Measurements from ENCODE around the gene NPEPL1. TPM values are rescaled to one million over a fixed set of nuclear protein-coding genes. Genes with fewer than 3 reads are reported as not detected.

NPEPL1 gene
- total and polyA plus RNA-seq, 2 donors (not counting 3 experiments of a cell fraction or from before 2014, with no cell fraction given) = 22.5 to 40.8 TPM

GRCh38 chr20:58647162-58647795, 45.3 kb upstream of the NPEPL1 start:
- TF ChIP-seq FOS (IDR thresholded peaks at IDR 0.05; ENCODE audit: borderline replicate concordance, insufficient read depth, low read length) (no peak), POLR2AphosphoS5 (IDR thresholded peaks at IDR 0.05; ENCODE audit: insufficient read depth, low read depth, low read length) (no peak), POLR2A (IDR thresholded peaks at IDR 0.05; ENCODE audit: low read depth, low read length) (no peak), MYC (IDR thresholded peaks at IDR 0.05; ENCODE audit: low read depth, low read length) (no peak), EZH2 (IDR thresholded peaks at IDR 0.05; ENCODE audit: borderline replicate concordance, low read depth, low read length, severe bottlenecking) (no peak), GATA2 (IDR thresholded peaks at IDR 0.05; ENCODE audit: insufficient read depth, insufficient read length, low read depth, low read length) (no peak), JUN (IDR thresholded peaks at IDR 0.05; ENCODE audit: borderline replicate concordance, insufficient read depth, insufficient read length, low read depth) (no peak), MAX (IDR thresholded peaks at IDR 0.05; ENCODE audit: insufficient read depth, insufficient read length) (no peak), CTCF (IDR thresholded peaks at IDR 0.05; ENCODE audit: extremely low read depth in 1 of 2, insufficient read depth in 1 of 2, low read depth in 1 of 2, low read length in 2 of 2) (no peak)
- Histone ChIP-seq H3K9me1 (replicated peaks; ENCODE audit: control insufficient read depth, extremely low read depth, insufficient read depth, low read length) (no peaks in the 10 kb centered on the region), H4K20me1 (replicated peaks; ENCODE audit: control insufficient read depth, extremely low read depth, insufficient read depth, low read length) (no peaks in the 10 kb centered on the region), H3K79me2 (ENCODE audit: control insufficient read depth, insufficient read depth, low read length) (peaks cover 12% of the 10 kb centered on the region), H3K9me3 (replicated peaks; ENCODE audit: control insufficient read depth, insufficient read depth, low read length) (no peaks in the 10 kb centered on the region), H3K36me3 (ENCODE audit: control insufficient read depth in 2 of 2, extremely low read depth in 1 of 2, insufficient read depth in 2 of 2, low read length in 2 of 2) (no peaks in the 10 kb centered on the region), H3K4me3 (replicated peaks in 1 of 3; ENCODE audit: insufficient read depth in 1 of 3, low read depth in 1 of 3, low read length in 3 of 3) (no peak overlapping the region), H3K27me3 (ENCODE audit: control insufficient read depth in 2 of 2, insufficient read depth in 2 of 2, low read length in 2 of 2) (peaks cover 0 to 2% of the 10 kb centered on the region in 2 experiments), H3K4me2 (ENCODE audit: insufficient read depth, low read length) (no peak overlapping the region), H3K9ac (replicated peaks; ENCODE audit: extremely low read depth, insufficient read depth, low read length) (no peak overlapping the region), H3K27ac (ENCODE audit: insufficient read depth, low read depth, low read length) (no peak overlapping the region), H3K4me1 (ENCODE audit: control insufficient read depth, extremely low read depth, insufficient read depth, low read length) (peaks cover 17% of the 10 kb centered on the region), H2AFZ (ENCODE audit: low read depth, low read length) (no peak overlapping the region)
- CTCF ChIA-PET = interaction anchor here (0.7 to 3.3 kb wide), 10 partner anchors 8 to 363 kb away, joined by 3 to 32 read pairs (median 5); no protein-coding TSS in a partner anchor
- intact Hi-C loops (cut with micrococcal nuclease) = no loop called here
- POLR2A ChIA-PET = interaction anchor here (0.5 kb wide), 1 partner anchor 424 kb away, joined by 3 read pairs; no protein-coding TSS in a partner anchor
- FAIRE-seq (no peak), DNase-seq (ENCODE audit: low read depth, low spot score) (no peak)
- BruUV-seq (replicated peaks) = no TSS peak
- dilution Hi-C loops (cut with MboI; ENCODE audit: extremely low pct_ligation_motif_present, low sequenced_read_pairs) = no loop called here

Data from endothelial cell of umbilical vein (primary cell).